AG10803 (cell line): ENCODE data around the gene CLIC1.
A peak's percentile ranks its signal among the peaks of the same experiment; 100 is the strongest.

Experiments
- DNase-seq: peaks from one replicate; pipeline ENCODE4 v3.0.0; 2010; ENCODE audit warnings: low read depth
- H3K4me3 ChIP-seq: 2 replicates; pipeline ENCODE4 v1.5.1; 2011; ENCODE audit warnings: mild to moderate bottlenecking, low read length, control low read depth
- CTCF ChIP-seq: conservative IDR thresholded peaks from 2 replicates; pipeline ENCODE4 v1.5.1; 2011; ENCODE audit warnings: mild to moderate bottlenecking, low read length, control low read depth, inconsistent platforms

Gene CLIC1

GRCh38 chr6:31749301-31750036, 13.1 kb upstream of the CLIC1 start:
- no peak for TF ChIP-seq CTCF
- DNase-seq = no peak

GRCh38 chr6:31744422-31744821, 8.1 kb upstream of the CLIC1 start:
- no peak for DNase-seq
- no peak overlapping the region for H3K4me3 ChIP-seq
- TF ChIP-seq CTCF = no peak

More at GRCh38 chr6:31749301-31750036, 13.1 kb upstream of the CLIC1 start:
- H3K4me3 ChIP-seq = no peak overlapping the region

GRCh38 chr6:31742894-31743293, 6.6 kb upstream of the CLIC1 start:
- no peak for TF ChIP-seq CTCF
- no peak for DNase-seq

GRCh38 chr6:31741815-31742214, 5.5 kb upstream of the CLIC1 start:
- no peak for TF ChIP-seq CTCF
- no peak for DNase-seq
- no peak overlapping the region for H3K4me3 ChIP-seq

More at GRCh38 chr6:31742894-31743293, 6.6 kb upstream of the CLIC1 start:
- H3K4me3 ChIP-seq = no peak overlapping the region

- H3K4me3 ChIP-seq = peak overlapping the region; percentile 91
- no peak for TF ChIP-seq CTCF
- no peak for DNase-seq
Measured at GRCh38 chr6:31740397-31741223, 4.3 kb upstream of the CLIC1 start.

- no peak for TF ChIP-seq CTCF
- H3K4me3 ChIP-seq = peak within 1 kb of the TSS; percentile 91
- peak; percentile 99 for DNase-seq
Measured at GRCh38 chr6:31739639-31740396, 3.5 kb upstream of the CLIC1 start, which contains the start of gene MSH5. Gene MSH5 (plus strand): TSS chr6:31740005. CDS start chr6:31740467, 462 bp downstream.
